ENCODE measurements around the gene TFAM.
A peak's percentile ranks its signal among the peaks of the same experiment; 100 is the strongest.

Gene TFAM

GRCh38 chr10:58384999-58385783 is at the start of gene TFAM:
Gene TFAM (plus strand): TSS chr10:58385410. CDS start chr10:58385548, 138 bp downstream.
- peaks cover 52% of the 10 kb centered on the region for H3K4me1 Mint-ChIP-seq (ENCODE audit: low read depth)
- H3K27me3 Mint-ChIP-seq: no peaks in the 10 kb centered on the region
- H3K4me3 Mint-ChIP-seq: peak within 1 kb of the TSS; percentile 97
- peak within 1 kb of the TSS; percentile 98 for H3K27ac Mint-ChIP-seq
- H3K36me3 Mint-ChIP-seq: peaks cover 6% of the 10 kb centered on the region
- no peaks in the 10 kb centered on the region for H3K9me3 Mint-ChIP-seq (ENCODE audit: low read depth)

GRCh38 chr10:58336242-58336641 is 49.0 kb upstream of the TFAM start:
- Mint-ChIP-seq H3K4me1 (ENCODE audit: low read depth) (peaks cover 49% of the 10 kb centered on the region), H3K9me3 (ENCODE audit: low read depth) (no peaks in the 10 kb centered on the region), H3K27ac (no peak overlapping the region)

GRCh38 chr10:58341422-58341821 is 43.8 kb upstream of the TFAM start:
- Mint-ChIP-seq H3K36me3 (peaks cover 10% of the 10 kb centered on the region), H3K27me3 (no peaks in the 10 kb centered on the region), H3K4me3 (no peak overlapping the region), H3K9me3 (ENCODE audit: low read depth) (no peaks in the 10 kb centered on the region), H3K27ac (no peak overlapping the region), H3K4me1 (ENCODE audit: low read depth) (peaks cover 53% of the 10 kb centered on the region)

More at GRCh38 chr10:58336242-58336641, 49.0 kb upstream of the TFAM start:
- peaks cover 2% of the 10 kb centered on the region for H3K27me3 Mint-ChIP-seq
- peaks cover 3% of the 10 kb centered on the region for H3K36me3 Mint-ChIP-seq
- H3K4me3 Mint-ChIP-seq: peak overlapping the region; percentile 94

GRCh38 chr10:58341947-58342346 is 43.3 kb upstream of the TFAM start:
- Mint-ChIP-seq H3K4me1 (ENCODE audit: low read depth) (peaks cover 48% of the 10 kb centered on the region), H3K4me3 (no peak overlapping the region), H3K9me3 (ENCODE audit: low read depth) (no peaks in the 10 kb centered on the region), H3K27me3 (no peaks in the 10 kb centered on the region), H3K27ac (no peak overlapping the region), H3K36me3 (peaks cover 10% of the 10 kb centered on the region)

GRCh38 chr10:58347967-58348366 is 37.2 kb upstream of the TFAM start:
- Mint-ChIP-seq H3K36me3 (peaks cover 14% of the 10 kb centered on the region), H3K4me3 (no peak overlapping the region), H3K4me1 (ENCODE audit: low read depth) (peaks cover 47% of the 10 kb centered on the region), H3K9me3 (ENCODE audit: low read depth) (no peaks in the 10 kb centered on the region), H3K27me3 (no peaks in the 10 kb centered on the region), H3K27ac (no peak overlapping the region)

- Mint-ChIP-seq H3K4me3 (no peak overlapping the region), H3K9me3 (ENCODE audit: low read depth) (no peaks in the 10 kb centered on the region), H3K36me3 (peaks cover 14% of the 10 kb centered on the region), H3K4me1 (ENCODE audit: low read depth) (peaks cover 47% of the 10 kb centered on the region), H3K27me3 (no peaks in the 10 kb centered on the region), H3K27ac (no peak overlapping the region)
These were observed 36.6 kb upstream of the TFAM start for GRCh38 chr10:58348571-58349033.

- no peak overlapping the region for H3K27ac Mint-ChIP-seq
- no peaks in the 10 kb centered on the region for H3K27me3 Mint-ChIP-seq
- peaks cover 43% of the 10 kb centered on the region for H3K4me1 Mint-ChIP-seq (ENCODE audit: low read depth)
- peaks cover 14% of the 10 kb centered on the region for H3K36me3 Mint-ChIP-seq
- no peak overlapping the region for H3K4me3 Mint-ChIP-seq
- H3K9me3 Mint-ChIP-seq (ENCODE audit: low read depth): no peaks in the 10 kb centered on the region
These were observed 35.2 kb upstream of the TFAM start for GRCh38 chr10:58350023-58350422.

- no peak overlapping the region for H3K4me3 Mint-ChIP-seq
- H3K4me1 Mint-ChIP-seq (ENCODE audit: low read depth): peaks cover 47% of the 10 kb centered on the region
- H3K9me3 Mint-ChIP-seq (ENCODE audit: low read depth): no peaks in the 10 kb centered on the region
- no peaks in the 10 kb centered on the region for H3K27me3 Mint-ChIP-seq
- H3K36me3 Mint-ChIP-seq: peaks cover 10% of the 10 kb centered on the region
- no peak overlapping the region for H3K27ac Mint-ChIP-seq
These were observed 34.4 kb upstream of the TFAM start for GRCh38 chr10:58350619-58351323.

GRCh38 chr10:58351616-58352578 is 33.3 kb upstream of the TFAM start:
- peaks cover 48% of the 10 kb centered on the region for H3K4me1 Mint-ChIP-seq (ENCODE audit: low read depth)
- peaks cover 4% of the 10 kb centered on the region for H3K36me3 Mint-ChIP-seq
- no peak overlapping the region for H3K4me3 Mint-ChIP-seq
- H3K27me3 Mint-ChIP-seq: no peaks in the 10 kb centered on the region
- no peaks in the 10 kb centered on the region for H3K9me3 Mint-ChIP-seq (ENCODE audit: low read depth)
- H3K27ac Mint-ChIP-seq: no peak overlapping the region

- no peaks in the 10 kb centered on the region for H3K27me3 Mint-ChIP-seq
- H3K4me1 Mint-ChIP-seq (ENCODE audit: low read depth): peaks cover 44% of the 10 kb centered on the region
- H3K27ac Mint-ChIP-seq: no peak overlapping the region
- H3K9me3 Mint-ChIP-seq (ENCODE audit: low read depth): no peaks in the 10 kb centered on the region
- H3K4me3 Mint-ChIP-seq: no peak overlapping the region
- H3K36me3 Mint-ChIP-seq: peaks cover 4% of the 10 kb centered on the region
These were observed 32.1 kb upstream of the TFAM start for GRCh38 chr10:58352956-58353610.

- no peak overlapping the region for H3K4me3 Mint-ChIP-seq
- no peak overlapping the region for H3K27ac Mint-ChIP-seq
- H3K27me3 Mint-ChIP-seq: no peaks in the 10 kb centered on the region
- H3K36me3 Mint-ChIP-seq: peaks cover 3% of the 10 kb centered on the region
- H3K9me3 Mint-ChIP-seq (ENCODE audit: low read depth): no peaks in the 10 kb centered on the region
- peaks cover 38% of the 10 kb centered on the region for H3K4me1 Mint-ChIP-seq (ENCODE audit: low read depth)
These were observed 28.5 kb upstream of the TFAM start for GRCh38 chr10:58356756-58357155.

GRCh38 chr10:58358314-58358933 is 26.8 kb upstream of the TFAM start:
- Mint-ChIP-seq H3K9me3 (ENCODE audit: low read depth) (no peaks in the 10 kb centered on the region), H3K36me3 (peaks cover 6% of the 10 kb centered on the region), H3K27me3 (no peaks in the 10 kb centered on the region), H3K4me1 (ENCODE audit: low read depth) (peaks cover 34% of the 10 kb centered on the region), H3K27ac (no peak overlapping the region), H3K4me3 (no peak overlapping the region)

- H3K27ac Mint-ChIP-seq: no peak overlapping the region
- H3K36me3 Mint-ChIP-seq: peaks cover 8% of the 10 kb centered on the region
- no peaks in the 10 kb centered on the region for H3K9me3 Mint-ChIP-seq (ENCODE audit: low read depth)
- no peaks in the 10 kb centered on the region for H3K27me3 Mint-ChIP-seq
- peaks cover 34% of the 10 kb centered on the region for H3K4me1 Mint-ChIP-seq (ENCODE audit: low read depth)
- no peak overlapping the region for H3K4me3 Mint-ChIP-seq
These were observed 26.3 kb upstream of the TFAM start for GRCh38 chr10:58358947-58359346.

GRCh38 chr10:58359541-58359940 is 25.7 kb upstream of the TFAM start:
- Mint-ChIP-seq H3K4me1 (ENCODE audit: low read depth) (peaks cover 34% of the 10 kb centered on the region), H3K4me3 (no peak overlapping the region)

More at GRCh38 chr10:58359541-58359940, 25.7 kb upstream of the TFAM start:
- Mint-ChIP-seq H3K27me3 (no peaks in the 10 kb centered on the region), H3K9me3 (ENCODE audit: low read depth) (no peaks in the 10 kb centered on the region), H3K27ac (peak overlapping the region; percentile 3), H3K36me3 (peaks cover 9% of the 10 kb centered on the region)

Data from activated naive CD8-positive, alpha-beta T cell (primary cell).